ENCODE results near the gene TMEM97. TPM values are rescaled to one million over a fixed set of nuclear protein-coding genes. Genes with fewer than 3 reads are reported as not detected.
"Not testable (repeated sequence)": the region's sequence is repeated elsewhere in the genome, so short reads cannot be mapped to it uniquely, and the experiment has no call there.

The TMEM97 gene
- 9.1 and 13.2 TPM in 2 replicates for total RNA-seq

- DNase-seq (ENCODE audit: extremely low read depth, low read depth, low spot score) = no peak
These were observed at the start of gene TMEM97 for GRCh38 chr17:28318759-28319597. TMEM97 (plus strand) TSS chr17:28319200; CDS start chr17:28319240, 40 bp downstream.

DNA sequence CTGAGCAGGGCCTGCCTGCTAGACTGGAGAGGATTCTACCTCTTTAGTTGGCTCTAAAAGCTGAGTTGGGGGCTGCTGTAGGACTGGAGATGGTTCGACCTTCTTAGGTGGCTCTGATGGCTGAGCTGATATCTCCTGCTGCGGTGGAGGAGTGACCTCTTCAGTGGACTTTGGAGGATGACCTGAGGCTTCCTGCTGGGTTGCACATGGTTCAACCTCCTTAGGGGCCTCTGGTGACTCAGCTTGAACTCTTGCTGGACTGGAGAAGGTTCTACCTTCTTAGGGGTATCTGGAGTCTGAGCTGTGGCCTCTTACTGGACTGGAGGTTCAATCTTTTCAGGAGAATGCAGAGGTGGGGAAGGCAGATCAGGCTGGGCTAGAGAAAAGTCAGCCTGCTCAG is 48.9 kb upstream of the TMEM97 start:
- DNase-seq (ENCODE audit: extremely low read depth, low read depth, low spot score) = no peak

DNA sequence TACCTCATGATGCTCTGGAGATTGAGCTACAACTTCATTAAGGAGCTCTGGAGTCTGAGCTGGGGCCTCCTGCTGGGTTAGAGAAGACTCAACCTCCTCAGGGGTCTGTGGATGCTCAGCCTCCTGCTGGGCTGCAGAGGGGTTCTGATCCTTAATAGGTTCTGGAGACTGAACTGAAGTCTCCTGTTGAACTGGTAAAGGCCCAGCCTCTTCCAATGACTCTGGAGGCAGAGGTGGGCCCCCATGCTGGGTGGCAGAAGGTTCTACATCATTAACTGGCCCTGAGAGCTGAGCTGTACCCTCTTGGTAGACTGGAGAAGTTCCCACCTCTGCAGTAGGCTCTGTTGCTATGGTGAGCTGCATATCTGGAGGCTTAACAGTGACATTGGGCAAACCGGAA is 48.1 kb upstream of the TMEM97 start:
- DNase-seq (ENCODE audit: extremely low read depth, low read depth, low spot score) = no peak

- DNase-seq (ENCODE audit: extremely low read depth, low read depth, low spot score) = no peak
These were observed 47.6 kb upstream of the TMEM97 start for GRCh38 chr17:28271431-28271830.

DNA sequence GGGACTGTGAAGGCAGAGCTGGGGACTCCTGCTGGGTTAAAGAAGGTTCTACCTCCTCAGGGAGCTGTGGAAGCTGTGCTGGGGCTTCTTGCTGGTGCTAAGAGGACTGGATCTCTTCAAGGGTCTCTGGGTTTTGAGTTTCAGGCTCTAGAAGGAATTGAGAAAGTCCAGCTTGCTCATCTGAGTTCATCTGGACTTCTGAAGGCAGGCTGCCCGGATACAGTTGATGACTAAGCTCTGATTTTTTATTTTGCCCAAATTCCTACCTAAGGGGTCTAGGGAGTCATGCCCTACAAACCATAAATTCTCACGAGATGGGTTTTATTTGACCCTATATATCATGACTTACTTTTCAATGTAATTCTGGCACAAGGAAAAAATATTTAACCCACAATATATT is 46.8 kb upstream of the TMEM97 start:
- DNase-seq (ENCODE audit: extremely low read depth, low read depth, low spot score) = no peak

DNA sequence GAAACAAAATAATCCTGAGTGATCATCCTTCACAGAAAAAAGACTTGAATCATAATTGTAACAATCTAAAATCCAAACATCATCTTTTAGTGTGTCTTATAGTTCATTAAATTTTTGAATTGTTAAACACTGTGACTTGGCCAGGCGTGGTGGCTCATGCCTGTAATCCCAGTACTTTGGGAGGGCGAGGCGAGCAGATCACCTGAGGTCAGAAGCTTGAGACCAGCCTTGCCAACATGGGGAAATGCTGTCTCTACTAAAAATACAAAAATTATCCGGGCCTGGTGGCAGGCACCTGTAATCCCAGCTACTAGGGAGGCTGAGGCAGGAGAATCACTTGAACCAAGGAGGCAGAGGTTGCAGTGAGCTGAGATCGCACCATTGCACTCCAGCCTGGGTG is 45.7 kb upstream of the TMEM97 start:
- not testable (repeated sequence) for DNase-seq (ENCODE audit: extremely low read depth, low read depth, low spot score)

GRCh38 chr17:28274591-28275265 is 44.3 kb upstream of the TMEM97 start:
- DNase-seq (ENCODE audit: extremely low read depth, low read depth, low spot score) = no peak

DNA sequence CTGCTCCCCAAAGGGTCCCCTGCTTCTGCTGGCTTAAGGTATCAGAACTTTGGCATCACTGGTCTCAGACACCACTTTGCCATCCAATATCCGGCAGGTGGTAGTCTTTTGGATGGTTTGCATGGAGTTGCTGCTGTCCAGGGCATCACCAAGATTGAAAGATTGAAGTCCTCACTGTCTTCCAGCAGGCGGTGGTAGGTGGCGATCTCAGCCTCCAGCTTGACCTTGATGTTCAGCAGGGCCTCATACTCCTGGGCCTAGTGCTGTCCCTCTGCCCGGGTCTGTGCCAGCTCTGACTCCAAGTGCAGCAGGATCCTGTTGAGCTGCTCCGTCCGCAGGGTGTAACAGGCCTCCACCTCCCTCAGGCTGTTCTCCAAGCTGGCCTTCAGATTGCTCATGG is 43.0 kb upstream of the TMEM97 start:
- no peak for DNase-seq (ENCODE audit: extremely low read depth, low read depth, low spot score)

DNA sequence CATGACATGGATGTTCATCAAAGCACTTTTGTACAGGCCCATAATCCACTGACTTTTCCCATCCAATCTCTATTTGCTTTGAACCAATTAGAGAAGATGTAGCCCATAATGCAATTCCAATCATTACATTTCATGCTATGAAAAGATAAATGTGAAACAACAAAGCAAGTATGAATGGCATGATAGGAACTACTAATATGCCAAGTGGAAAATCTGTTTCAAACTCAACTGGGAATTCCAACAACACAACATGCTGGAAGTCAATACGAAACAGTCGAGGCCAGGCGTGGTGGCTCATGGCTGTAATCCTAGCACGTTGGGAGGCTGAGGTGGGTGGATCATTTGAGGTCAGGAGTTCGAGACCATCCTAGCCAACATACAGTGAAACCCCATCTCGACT is 39.6 kb upstream of the TMEM97 start:
- no peak for DNase-seq (ENCODE audit: extremely low read depth, low read depth, low spot score)

GRCh38 chr17:28280826-28281225 is 38.2 kb upstream of the TMEM97 start:
- DNase-seq (ENCODE audit: extremely low read depth, low read depth, low spot score) = no peak

- DNase-seq (ENCODE audit: extremely low read depth, low read depth, low spot score) = no peak
These were observed 36.4 kb upstream of the TMEM97 start for GRCh38 chr17:28282596-28282995.

DNA sequence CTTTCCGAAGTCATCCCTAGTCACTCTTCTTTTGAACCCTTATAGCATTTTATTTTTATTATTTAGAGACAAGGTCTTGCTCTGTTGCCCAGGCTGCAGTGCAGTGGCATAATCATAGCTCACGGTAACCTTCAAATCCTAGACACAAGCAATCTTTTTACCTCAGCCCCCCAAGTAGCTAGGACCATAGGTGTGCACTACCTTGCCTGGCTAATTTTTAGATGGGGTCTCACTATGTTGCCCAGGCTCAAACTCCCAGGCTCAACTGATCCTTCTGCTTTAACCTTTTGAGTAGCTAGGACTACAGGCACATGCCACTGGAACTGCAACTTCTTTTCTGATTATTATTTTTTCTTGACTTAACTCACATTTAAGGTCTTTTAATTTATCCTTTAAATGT is 33.0 kb upstream of the TMEM97 start:
- DNase-seq (ENCODE audit: extremely low read depth, low read depth, low spot score) = no peak

- no peak for DNase-seq (ENCODE audit: extremely low read depth, low read depth, low spot score)
These were observed 28.3 kb upstream of the TMEM97 start for GRCh38 chr17:28290703-28291102.

- DNase-seq (ENCODE audit: extremely low read depth, low read depth, low spot score) = no peak
These were observed 27.1 kb upstream of the TMEM97 start for GRCh38 chr17:28291780-28292330.

DNA sequence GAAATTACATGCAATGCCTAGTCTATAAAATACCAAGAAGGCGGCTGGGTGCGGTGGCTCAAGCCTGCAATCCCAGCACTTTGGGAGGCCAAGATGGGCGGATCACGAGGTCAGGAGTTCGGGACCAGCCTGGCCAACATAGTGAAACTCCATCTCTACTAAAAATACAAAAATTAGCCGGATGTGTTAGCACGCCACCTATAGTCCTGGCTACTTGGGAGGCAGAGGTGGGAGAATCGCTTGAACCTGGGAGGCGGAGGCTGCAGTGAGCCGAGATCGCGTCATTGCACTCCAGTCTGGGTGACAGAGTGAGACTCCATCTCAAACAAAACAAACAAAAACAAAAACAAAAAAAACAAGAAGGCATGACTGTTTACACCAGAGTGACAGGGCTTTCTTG is 26.1 kb upstream of the TMEM97 start:
- DNase-seq (ENCODE audit: extremely low read depth, low read depth, low spot score) = not testable (repeated sequence)

DNA sequence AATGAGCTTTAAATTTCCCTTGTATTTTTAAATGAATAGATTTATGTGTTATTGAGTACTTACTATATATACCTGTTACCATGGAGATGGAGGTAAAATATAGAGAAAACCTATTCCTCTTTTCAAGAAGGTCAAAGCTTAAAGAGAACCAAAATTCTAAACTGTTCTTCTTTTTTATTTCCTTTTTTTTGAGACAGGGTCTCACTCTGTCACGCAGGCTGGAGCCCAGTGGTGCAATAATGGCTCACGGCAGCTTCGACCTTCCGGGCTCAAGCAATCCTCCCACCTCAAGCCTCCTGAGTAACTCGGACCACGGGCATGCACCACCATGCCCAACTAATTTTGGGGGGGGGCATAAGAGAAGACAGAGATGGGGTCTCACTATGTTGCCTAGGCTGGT is 25.0 kb upstream of the TMEM97 start:
- no peak for DNase-seq (ENCODE audit: extremely low read depth, low read depth, low spot score)

- no peak for DNase-seq (ENCODE audit: extremely low read depth, low read depth, low spot score)
These were observed 23.1 kb upstream of the TMEM97 start for GRCh38 chr17:28295677-28296578.

DNA sequence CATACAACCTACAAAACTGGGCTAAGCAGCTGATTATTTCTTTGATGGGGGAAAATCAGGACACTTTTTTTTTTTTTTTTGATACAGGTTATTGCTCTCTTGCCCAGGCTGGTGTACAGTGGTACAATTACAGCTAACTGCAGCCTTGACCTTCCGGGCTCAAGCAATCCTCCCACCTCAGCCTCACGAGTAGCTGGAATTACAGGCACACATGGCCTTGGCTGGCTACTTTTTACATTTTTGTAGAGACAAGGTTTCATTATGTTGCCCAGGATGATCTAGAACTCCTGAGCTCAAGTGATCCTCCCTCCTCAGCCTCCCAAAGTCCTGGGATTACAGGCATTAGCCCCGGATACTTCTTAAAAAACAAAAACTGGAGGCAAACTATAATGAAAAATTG is 20.6 kb upstream of the TMEM97 start:
- no peak for DNase-seq (ENCODE audit: extremely low read depth, low read depth, low spot score)

DNA sequence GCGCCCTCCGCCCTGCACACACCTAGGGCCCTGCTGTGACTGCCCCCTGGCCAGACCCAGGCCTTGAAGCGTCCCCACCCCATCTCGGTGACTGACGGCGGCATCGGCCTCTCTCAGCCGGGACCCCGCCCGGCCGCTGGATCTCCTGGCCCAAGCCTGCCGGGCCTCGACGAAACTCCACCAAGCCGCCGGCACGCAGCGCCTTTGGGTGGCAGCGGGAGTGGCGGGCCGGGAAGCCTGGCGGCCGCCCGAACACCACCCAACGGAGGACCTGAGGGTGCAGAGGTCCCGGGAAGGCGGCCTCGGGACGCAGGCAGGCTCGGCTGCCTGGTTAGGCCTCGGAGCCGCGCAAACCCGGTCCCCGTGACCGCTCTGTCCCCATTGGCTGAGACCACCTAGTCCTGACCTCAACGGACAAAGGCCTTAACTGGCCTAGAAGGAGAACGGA is 12.0 kb upstream of the TMEM97 start:
- no peak for DNase-seq (ENCODE audit: extremely low read depth, low read depth, low spot score)

DNA sequence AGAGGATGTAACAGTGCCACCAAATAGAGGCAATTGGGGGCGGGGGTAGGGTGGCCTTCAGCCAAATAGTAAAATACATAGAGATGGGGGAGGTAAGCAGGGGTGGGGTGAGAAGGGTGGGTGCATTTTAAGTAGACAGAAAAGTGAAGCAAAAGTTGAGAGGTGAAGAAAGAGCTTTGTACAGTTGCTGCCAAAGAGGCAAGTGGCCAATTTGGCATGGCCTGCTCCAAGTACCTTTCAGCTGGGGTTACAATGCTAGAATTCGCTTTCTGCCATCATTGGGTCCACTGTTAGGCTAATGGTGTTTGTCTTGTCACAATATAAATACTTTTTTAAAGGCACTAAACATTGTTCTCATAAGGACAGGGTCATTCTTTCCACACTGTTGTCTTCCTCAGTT is 5.2 kb upstream of the TMEM97 start:
- DNase-seq (ENCODE audit: extremely low read depth, low read depth, low spot score) = no peak
